ENCODE measurements around the gene LBX2.

GRCh38 chr2:74500578-74500946 lies 1.2 kb upstream of the LBX2 start:
- no peak for TF ChIP-seq TARDBP (IDR thresholded peaks at IDR 0.05)
- TF ChIP-seq BHLHE40 (IDR thresholded peaks at IDR 0.05; ENCODE audit: borderline replicate concordance) = no peak
- TF ChIP-seq ZNF384 (IDR thresholded peaks at IDR 0.05) = no peak
- TF ChIP-seq FOXA1 (IDR thresholded peaks at IDR 0.05) = no peak
- no peak for TF ChIP-seq FOXM1 (IDR thresholded peaks at IDR 0.05; ENCODE audit: borderline replicate concordance)
- TF ChIP-seq LEF1 (IDR thresholded peaks at IDR 0.05; ENCODE audit: borderline replicate concordance) = no peak
- TF ChIP-seq SP1 (IDR thresholded peaks at IDR 0.05) = no peak

All from HEK293T (cell line).